Endothelial cell of umbilical vein (primary cell): ENCODE data around the gene SEMA5A. TPM values are rescaled to one million over a fixed set of nuclear protein-coding genes. Genes with fewer than 3 reads are reported as not detected.

ENCODE experiments used
- BruUV-seq: library from RNA; stranded (reverse); fragments of 400-500 nt; replicated peaks from 2 replicates; lab custom pipeline; 2021; lab: Mats Ljungman, UMichigan
- CTCF ChIA-PET: fragments of 300-600, 350-600 bp; sonication (Branson Sonifier 250); formaldehyde crosslinking; loops from one replicate; lab custom pipeline; 2021; ENCODE audit warnings: antibody characterized with exemption, inconsistent platforms; lab: Charles Lee
- POLR2A ChIA-PET: fragments of 300-600, 350-600 bp; sonication (Branson Sonifier 250); formaldehyde crosslinking; loops from one replicate; lab custom pipeline; 2021; ENCODE audit warnings: antibody characterized with exemption, inconsistent platforms; lab: Charles Lee
- DNase-seq: peaks from one replicate; pipeline ENCODE4 v3.0.0-alpha.2; 2011; ENCODE audit warnings: low read depth, low spot score
- FAIRE-seq: peaks from 2 replicates; lab custom pipeline; 2011; peaks lifted over from hg19 to GRCh38; lab: Jason Lieb, UNC
- H2AFZ ChIP-seq: 2 replicates; pipeline ENCODE4 v1.6.0; 2012; ENCODE audit warnings: low read depth, low read length, control low read depth, inconsistent platforms
- H3K27ac ChIP-seq: 2 replicates; pipeline ENCODE4 v1.5.1; 2011; ENCODE audit warnings: low read depth, mild to moderate bottlenecking, control low read depth, low read length, moderate library complexity; ENCODE audit not compliant: insufficient read depth
- H3K27me3 ChIP-seq, 2 experiments: 2 replicates each; pipeline versions ENCODE4 v1.6.0 to v1.6.1; 2011; ENCODE audit warnings: low read length in 2 of 2, mixed read lengths in 1 of 2; ENCODE audit not compliant: control insufficient read depth in 2 of 2, insufficient read depth in 2 of 2
- H3K36me3 ChIP-seq, 2 experiments: 2 replicates in 1 of 2; 3 replicates in 1 of 2; pipeline ENCODE4 v1.5.1; 2011; ENCODE audit warnings: low read length in 2 of 2, mild to moderate bottlenecking in 1 of 2, moderate library complexity in 1 of 2; ENCODE audit not compliant: control insufficient read depth in 2 of 2, insufficient read depth in 2 of 2; ENCODE audit errors: extremely low read depth in 1 of 2
- H3K4me1 ChIP-seq: 3 replicates; pipeline ENCODE4 v1.5.1; 2011; ENCODE audit warnings: mild to moderate bottlenecking, low read length; ENCODE audit not compliant: control insufficient read depth, insufficient read depth; ENCODE audit errors: extremely low read depth
- H3K4me2 ChIP-seq: 2 replicates; pipeline ENCODE4 v1.6.1; 2011; ENCODE audit warnings: low read length, control low read depth, mixed read lengths; ENCODE audit not compliant: insufficient read depth
- H3K4me3 ChIP-seq, 3 experiments: fragments of 200-600 bp in 1 of 3; sonication (generic), shearing (Covaris generic) in 1 of 3; replicated peaks in 1 of 3; 2 replicates each; pipeline ENCODE4 v1.5.1; 2011 to 2016; ENCODE audit warnings: control low read depth in 3 of 3, low read length in 3 of 3, mild to moderate bottlenecking in 2 of 3, inconsistent platforms in 1 of 3, low read depth in 1 of 3, moderate library complexity in 1 of 3; ENCODE audit not compliant: insufficient read depth in 1 of 3
- H3K79me2 ChIP-seq: 2 replicates; pipeline ENCODE4 v1.6.0; 2012; ENCODE audit warnings: low read length, inconsistent platforms; ENCODE audit not compliant: control insufficient read depth, insufficient read depth
- H3K9ac ChIP-seq: replicated peaks from 2 replicates; pipeline ENCODE3; 2011; ENCODE audit warnings: low read length, control low read depth; ENCODE audit not compliant: insufficient read depth; ENCODE audit errors: extremely low read depth
- H3K9me1 ChIP-seq: replicated peaks from 3 replicates; pipeline ENCODE4 v1.6.0; 2011; ENCODE audit warnings: mild to moderate bottlenecking, low read length; ENCODE audit not compliant: control insufficient read depth, insufficient read depth; ENCODE audit errors: extremely low read depth
- H3K9me3 ChIP-seq: replicated peaks from 2 replicates; pipeline ENCODE4 v1.5.1; 2012; ENCODE audit warnings: low read length, inconsistent platforms; ENCODE audit not compliant: control insufficient read depth, insufficient read depth
- H4K20me1 ChIP-seq: replicated peaks from 2 replicates; pipeline ENCODE3; 2011; ENCODE audit warnings: mild to moderate bottlenecking, low read length; ENCODE audit not compliant: control insufficient read depth, insufficient read depth; ENCODE audit errors: extremely low read depth
- FOS ChIP-seq: IDR thresholded peaks from 2 replicates; pipeline ENCODE4 v1.6.1; 2011; ENCODE audit warnings: mild to moderate bottlenecking, low read length, moderate library complexity, borderline replicate concordance; ENCODE audit not compliant: insufficient read depth
- GATA2 ChIP-seq: IDR thresholded peaks from 2 replicates; pipeline ENCODE4 v1.7.0; 2011; ENCODE audit warnings: low read depth, mild to moderate bottlenecking, moderate library complexity, mixed read lengths, low read length; ENCODE audit not compliant: insufficient read length, insufficient read depth
- JUN ChIP-seq: IDR thresholded peaks from 2 replicates; pipeline ENCODE4 v1.6.1; 2011; ENCODE audit warnings: borderline replicate concordance, low read depth; ENCODE audit not compliant: insufficient read length, insufficient read depth
- POLR2A ChIP-seq: IDR thresholded peaks from 2 replicates; pipeline ENCODE4 v1.6.1; 2012; ENCODE audit warnings: low read depth, mild to moderate bottlenecking, control low read depth, low read length
- POLR2AphosphoS5 ChIP-seq: IDR thresholded peaks from 2 replicates; pipeline ENCODE4 v1.6.1; 2012; ENCODE audit warnings: low read depth, mild to moderate bottlenecking, control low read depth, low read length, moderate library complexity; ENCODE audit not compliant: insufficient read depth
- dilution Hi-C: fragments of 300-500 bp; cut with MboI; formaldehyde crosslinking; loops from one replicate; pipeline ENCODE4 v1.15.0; 2019; ENCODE audit warnings: low sequenced_read_pairs; ENCODE audit not compliant: extremely low pct_ligation_motif_present
- intact Hi-C: fragments of 100-400 bp; cut with micrococcal nuclease; formaldehyde crosslinking; loops from one replicate; pipeline ENCODE4 v1.10.0; 2022
- polyA plus RNA-seq, 4 experiments: library from polyadenylated mRNA; depleted of rRNA in 3 of 4; stranded (reverse) in 3 of 4; unstranded in 1 of 4; fragments of >200 nt; gene quantifications; 2 replicates each; pipeline versions ENCODE4 v1.2.1 to v1.2.3, GENCODE V29; 2011 to 2012; ENCODE audit warnings: missing spikeins in 1 of 4
- total RNA-seq: library from RNA; stranded (reverse); gene quantifications from 2 replicates; pipeline ENCODE4 v1.2.3, GENCODE V29; 2021
- TF ChIP-seq, protein P1 (sequence below): IDR thresholded peaks from 2 replicates; pipeline ENCODE4 v1.6.1; 2011; ENCODE audit not compliant: insufficient read depth, insufficient read length
- TF ChIP-seq, protein P2 (sequence below), 2 donors: IDR thresholded peaks; 1 replicate in 1 of 2; 2 replicates in 1 of 2; pipeline ENCODE4 v1.5.1; 2011; ENCODE audit warnings: low read length in 2 of 2, mild to moderate bottlenecking in 2 of 2, moderate library complexity in 2 of 2, control low read depth in 1 of 2, inconsistent platforms in 1 of 2, low read depth in 1 of 2; ENCODE audit not compliant: insufficient read depth in 1 of 2; ENCODE audit errors: extremely low read depth in 1 of 2

The SEMA5A gene
- total and polyA plus RNA-seq, 2 donors (not counting 3 experiments of a cell fraction or from before 2014, with no cell fraction given), result 0.04 to 0.06 TPM

DNA sequence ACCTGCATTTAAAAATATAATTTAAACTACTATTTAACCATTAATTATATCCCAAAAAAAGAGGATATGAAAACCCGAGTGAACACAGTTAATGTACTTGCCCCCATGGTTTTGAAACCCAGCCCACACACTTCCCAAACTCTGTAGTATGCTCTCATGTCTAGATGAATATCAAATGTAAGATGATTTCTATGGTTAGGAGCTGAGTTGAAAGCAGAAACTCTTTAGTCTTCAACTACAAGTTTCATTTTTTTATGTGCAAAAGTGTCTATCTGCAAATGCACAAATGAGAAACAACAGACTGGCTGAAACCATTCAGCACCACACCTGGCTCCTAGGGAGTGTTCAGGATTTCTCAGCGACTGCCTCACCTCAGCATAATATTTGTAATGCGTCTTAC is 183.3 kb downstream of the SEMA5A start:
- TF ChIP-seq FOS, result no peak
- Histone ChIP-seq H3K4me2 (no peak overlapping the region), H3K9me1 (no peaks in the 10 kb centered on the region), H3K9me3 (no peaks in the 10 kb centered on the region), H3K4me3 (no peak overlapping the region), H3K27me3 (no peaks in the 10 kb centered on the region), H3K27ac (no peak overlapping the region), H3K9ac (no peak overlapping the region), H4K20me1 (no peaks in the 10 kb centered on the region), H2AFZ (no peak overlapping the region), H3K36me3 (no peaks in the 10 kb centered on the region), H3K4me1 (no peaks in the 10 kb centered on the region), H3K79me2 (no peaks in the 10 kb centered on the region)
- intact Hi-C loops, result no loop called here
- no peak for DNase-seq
- no peak for FAIRE-seq
- POLR2A ChIA-PET, result no interaction called here
- CTCF ChIA-PET, result no interaction called here
- no TSS peak for BruUV-seq
- dilution Hi-C loops, result no loop called here

DNA sequence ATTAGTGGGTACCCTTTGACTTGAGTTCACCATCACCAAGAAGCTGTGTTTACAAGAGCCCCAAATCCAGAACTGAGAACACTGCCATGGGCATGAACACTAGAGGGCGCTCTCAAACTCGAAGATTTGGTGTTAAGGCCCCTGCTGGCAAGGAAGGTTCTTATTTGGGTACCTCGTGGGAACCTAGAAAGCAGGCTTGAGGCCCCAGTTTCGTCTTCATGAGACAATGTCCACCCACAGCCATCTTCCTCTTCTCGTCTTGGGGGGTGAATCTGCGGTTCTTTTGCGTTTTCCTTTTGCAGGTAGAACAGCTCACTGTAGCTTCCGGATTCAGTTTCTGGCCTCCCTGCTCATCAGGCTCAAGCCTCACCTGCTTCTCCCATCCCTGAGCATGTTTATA is 184.0 kb downstream of the SEMA5A start:
- no peaks in the 10 kb centered on the region for H3K79me2 ChIP-seq
- H3K36me3 ChIP-seq, result no peaks in the 10 kb centered on the region
- intact Hi-C loops (loop anchor here (1.0 kb wide), 1 partner anchor 182 kb away; no protein-coding TSS in a partner anchor), dilution Hi-C loops (no loop called here)
- DNase-seq (peak; percentile 49), FAIRE-seq (peak; percentile 21)
- POLR2A ChIA-PET, result no interaction called here
- H3K27me3 ChIP-seq, result no peaks in the 10 kb centered on the region
- no peaks in the 10 kb centered on the region for H3K9me1 ChIP-seq
- no peak overlapping the region for H3K27ac ChIP-seq
- CTCF ChIA-PET, result no interaction called here
- no peak overlapping the region for H3K4me3 ChIP-seq
- no peak overlapping the region for H2AFZ ChIP-seq
- H3K4me2 ChIP-seq, result no peak overlapping the region
- no peaks in the 10 kb centered on the region for H3K9me3 ChIP-seq
- no peak overlapping the region for H3K9ac ChIP-seq
- no peaks in the 10 kb centered on the region for H4K20me1 ChIP-seq
- BruUV-seq, result no TSS peak
- TF ChIP-seq, protein P1, sequence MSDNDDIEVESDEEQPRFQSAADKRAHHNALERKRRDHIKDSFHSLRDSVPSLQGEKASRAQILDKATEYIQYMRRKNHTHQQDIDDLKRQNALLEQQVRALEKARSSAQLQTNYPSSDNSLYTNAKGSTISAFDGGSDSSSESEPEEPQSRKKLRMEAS, result no peak
- no peak for TF ChIP-seq JUN
- no peak for TF ChIP-seq GATA2
- no peak for TF ChIP-seq POLR2A
- no peak for TF ChIP-seq POLR2AphosphoS5
- TF ChIP-seq, protein P2, sequence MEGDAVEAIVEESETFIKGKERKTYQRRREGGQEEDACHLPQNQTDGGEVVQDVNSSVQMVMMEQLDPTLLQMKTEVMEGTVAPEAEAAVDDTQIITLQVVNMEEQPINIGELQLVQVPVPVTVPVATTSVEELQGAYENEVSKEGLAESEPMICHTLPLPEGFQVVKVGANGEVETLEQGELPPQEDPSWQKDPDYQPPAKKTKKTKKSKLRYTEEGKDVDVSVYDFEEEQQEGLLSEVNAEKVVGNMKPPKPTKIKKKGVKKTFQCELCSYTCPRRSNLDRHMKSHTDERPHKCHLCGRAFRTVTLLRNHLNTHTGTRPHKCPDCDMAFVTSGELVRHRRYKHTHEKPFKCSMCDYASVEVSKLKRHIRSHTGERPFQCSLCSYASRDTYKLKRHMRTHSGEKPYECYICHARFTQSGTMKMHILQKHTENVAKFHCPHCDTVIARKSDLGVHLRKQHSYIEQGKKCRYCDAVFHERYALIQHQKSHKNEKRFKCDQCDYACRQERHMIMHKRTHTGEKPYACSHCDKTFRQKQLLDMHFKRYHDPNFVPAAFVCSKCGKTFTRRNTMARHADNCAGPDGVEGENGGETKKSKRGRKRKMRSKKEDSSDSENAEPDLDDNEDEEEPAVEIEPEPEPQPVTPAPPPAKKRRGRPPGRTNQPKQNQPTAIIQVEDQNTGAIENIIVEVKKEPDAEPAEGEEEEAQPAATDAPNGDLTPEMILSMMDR (IDR thresholded peaks at IDR 0.05; ENCODE audit: extremely low read depth in 1 of 2, insufficient read depth in 1 of 2, low read depth in 1 of 2, low read length in 2 of 2), result peak; percentile 44 to 66
- H3K4me1 ChIP-seq, result no peaks in the 10 kb centered on the region
